GM18511 (cell line): ENCODE results near the gene CDK2AP2.
"Not testable (repeated sequence)": the region's sequence is repeated elsewhere in the genome, so short reads cannot be mapped to it uniquely, and the experiment has no call there.

Source experiments
- ATAC-seq: cut with Tn5 transposase; IDR thresholded peaks from one replicate; pipeline ENCODE4 v1.9.1; 2021; ENCODE audit warnings: mild to moderate bottlenecking, moderate library complexity; ENCODE audit not compliant: unreplicated experiment

The CDK2AP2 gene

GRCh38 chr11:67507864-67508485, at the start of gene CDK2AP2:
Gene CDK2AP2, minus strand, starts transcription at chr11:67508162. Its CDS starts 80 bp downstream, at chr11:67508082.
- peak; percentile 76 for ATAC-seq

- no peak for ATAC-seq
Observed at GRCh38 chr11:67556244-67556643, 48.3 kb upstream of the CDK2AP2 start.

GRCh38 chr11:67551697-67552096, 43.7 kb upstream of the CDK2AP2 start:
- ATAC-seq: not testable (repeated sequence)

GRCh38 chr11:67551127-67551526, 43.2 kb upstream of the CDK2AP2 start:
- no peak for ATAC-seq

GRCh38 chr11:67548555-67549110, 40.7 kb upstream of the CDK2AP2 start:
- ATAC-seq: no peak

GRCh38 chr11:67548112-67548511, 40.1 kb upstream of the CDK2AP2 start:
- not testable (repeated sequence) for ATAC-seq

GRCh38 chr11:67545280-67545679, 37.3 kb upstream of the CDK2AP2 start:
- no peak for ATAC-seq

- ATAC-seq: no peak
Observed at GRCh38 chr11:67544616-67545242, 36.8 kb upstream of the CDK2AP2 start.

GRCh38 chr11:67543585-67543984, 35.6 kb upstream of the CDK2AP2 start:
- ATAC-seq: no peak

- ATAC-seq: no peak
Observed at GRCh38 chr11:67542971-67543370, 35.0 kb upstream of the CDK2AP2 start.

GRCh38 chr11:67542169-67542568, 34.2 kb upstream of the CDK2AP2 start:
- ATAC-seq: no peak

GRCh38 chr11:67541198-67541597, 33.2 kb upstream of the CDK2AP2 start:
- no peak for ATAC-seq

GRCh38 chr11:67539550-67539949, 31.6 kb upstream of the CDK2AP2 start:
- no peak for ATAC-seq

- no peak for ATAC-seq
Observed at GRCh38 chr11:67538823-67539505, 31.0 kb upstream of the CDK2AP2 start.

- no peak for ATAC-seq
Observed at GRCh38 chr11:67538306-67538705, 30.3 kb upstream of the CDK2AP2 start.

GRCh38 chr11:67535561-67535960, 27.6 kb upstream of the CDK2AP2 start:
- ATAC-seq: no peak

- no peak for ATAC-seq
Observed at GRCh38 chr11:67534070-67534679, 26.2 kb upstream of the CDK2AP2 start.

GRCh38 chr11:67532889-67533288, 24.9 kb upstream of the CDK2AP2 start:
- no peak for ATAC-seq

GRCh38 chr11:67530282-67530592, 22.3 kb upstream of the CDK2AP2 start:
- no peak for ATAC-seq

GRCh38 chr11:67528376-67528775, 20.4 kb upstream of the CDK2AP2 start:
- no peak for ATAC-seq

GRCh38 chr11:67525275-67525976, 17.5 kb upstream of the CDK2AP2 start:
- ATAC-seq: no peak
